GM12864 (cell line): ENCODE data around the gene LY6G5B.

Experiments used
- DNase-seq: peaks from one replicate; pipeline ENCODE4 v3.0.0-alpha.2; 2011; ENCODE audit warnings: low read depth
- H3K4me3 ChIP-seq: 2 replicates; pipeline ENCODE4 v1.5.1; 2011; ENCODE audit warnings: mild to moderate bottlenecking, low read depth, low read length, control low read depth
- CTCF ChIP-seq: IDR thresholded peaks from 2 replicates; pipeline ENCODE4 v1.5.1; 2011; ENCODE audit warnings: low read depth, mild to moderate bottlenecking, moderate library complexity, low read length, control low read depth, inconsistent platforms; ENCODE audit errors: missing control alignments

The LY6G5B gene

GRCh38 chr6:31651602-31652191 is 18.1 kb upstream of the LY6G5B start:
- DNase-seq, result no peak
- H3K4me3 ChIP-seq, result peak overlapping the region; percentile 59
- TF ChIP-seq CTCF, result no peak

GRCh38 chr6:31652925-31653724 is 16.7 kb upstream of the LY6G5B start:
- peak overlapping the region; percentile 59 for H3K4me3 ChIP-seq
- no peak for TF ChIP-seq CTCF
- peak; percentile 90 for DNase-seq

GRCh38 chr6:31654574-31655348 is 15.0 kb upstream of the LY6G5B start:
- no peak for TF ChIP-seq CTCF
- no peak overlapping the region for H3K4me3 ChIP-seq
- no peak for DNase-seq

GRCh38 chr6:31655349-31656237 is 14.2 kb upstream of the LY6G5B start, which contains the start of gene APOM:
TSS of gene APOM (plus strand) at chr6:31655894. CDS start at chr6:31655967, 73 bp downstream.
- H3K4me3 ChIP-seq, result no peak within 1 kb of the TSS
- TF ChIP-seq CTCF, result no peak
- no peak for DNase-seq

GRCh38 chr6:31657406-31658157 is 12.2 kb upstream of the LY6G5B start:
- DNase-seq, result no peak
- no peak for TF ChIP-seq CTCF
- no peak overlapping the region for H3K4me3 ChIP-seq
